WERI-Rb-1 (cell line): ENCODE results near the gene HMGCR.
"Not testable (repeated sequence)": the region's sequence is repeated elsewhere in the genome, so short reads cannot be mapped to it uniquely, and the experiment has no call there.

ENCODE experiments used
- DNase-seq: peaks from one replicate; pipeline ENCODE4 v3.0.0-alpha.2; 2020
- H3K27ac ChIP-seq: fragments of 250-450 bp; sonication (Bioruptor Pico); 2 replicates; pipeline ENCODE4 v1.5.1; 2020; ENCODE audit warnings: mild to moderate bottlenecking, moderate library complexity
- H3K27me3 ChIP-seq: fragments of 250-450 bp; sonication (Bioruptor Pico); 2 replicates; pipeline ENCODE4 v1.5.1; 2021; ENCODE audit warnings: mild to moderate bottlenecking, low read depth, moderate library complexity; ENCODE audit not compliant: insufficient read depth, severe bottlenecking
- H3K36me3 ChIP-seq: fragments of 250-450 bp; sonication (Bioruptor Pico); 2 replicates; pipeline ENCODE4 v1.5.1; 2020; ENCODE audit warnings: mild to moderate bottlenecking, moderate library complexity
- H3K4me3 ChIP-seq: 2 replicates; pipeline ENCODE4 v1.5.1; 2011; ENCODE audit warnings: low read depth, mild to moderate bottlenecking, control low read depth, low read length
- H3K9me3 ChIP-seq: fragments of 250-450 bp; sonication (Bioruptor Pico); 2 replicates; pipeline ENCODE4 v1.5.1; 2021; ENCODE audit warnings: mild to moderate bottlenecking, moderate library complexity; ENCODE audit not compliant: severe bottlenecking
- TF ChIP-seq, protein P1 (sequence below): IDR thresholded peaks from 2 replicates; pipeline ENCODE4 v1.5.1; 2011; ENCODE audit warnings: low read depth, mild to moderate bottlenecking, control low read depth, inconsistent platforms, low read length

The HMGCR gene

DNA sequence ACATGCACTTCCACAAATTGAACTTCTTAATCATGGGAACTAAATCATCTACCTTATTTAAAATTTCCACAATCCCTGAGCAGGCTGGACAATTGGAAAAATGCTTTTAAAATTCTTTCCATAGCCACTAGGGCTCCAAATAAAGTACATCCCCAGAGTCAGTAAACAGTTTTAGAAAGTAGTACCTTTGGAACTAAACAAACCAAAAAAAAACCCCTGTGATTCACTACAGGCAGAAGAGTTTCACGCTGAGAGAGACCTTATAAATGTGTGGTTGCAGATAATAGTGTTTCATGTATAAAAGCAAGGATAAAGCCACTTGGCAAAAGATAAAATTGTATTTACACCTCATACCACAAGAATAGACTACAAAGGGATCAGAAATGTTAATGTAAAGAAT, 11.8 kb upstream of the HMGCR start:
- Histone ChIP-seq H3K36me3 (no peaks in the 10 kb centered on the region), H3K9me3 (no peaks in the 10 kb centered on the region), H3K27ac (no peak overlapping the region), H3K4me3 (no peak overlapping the region), H3K27me3 (no peaks in the 10 kb centered on the region)
- no peak for DNase-seq
- TF ChIP-seq, protein P1, sequence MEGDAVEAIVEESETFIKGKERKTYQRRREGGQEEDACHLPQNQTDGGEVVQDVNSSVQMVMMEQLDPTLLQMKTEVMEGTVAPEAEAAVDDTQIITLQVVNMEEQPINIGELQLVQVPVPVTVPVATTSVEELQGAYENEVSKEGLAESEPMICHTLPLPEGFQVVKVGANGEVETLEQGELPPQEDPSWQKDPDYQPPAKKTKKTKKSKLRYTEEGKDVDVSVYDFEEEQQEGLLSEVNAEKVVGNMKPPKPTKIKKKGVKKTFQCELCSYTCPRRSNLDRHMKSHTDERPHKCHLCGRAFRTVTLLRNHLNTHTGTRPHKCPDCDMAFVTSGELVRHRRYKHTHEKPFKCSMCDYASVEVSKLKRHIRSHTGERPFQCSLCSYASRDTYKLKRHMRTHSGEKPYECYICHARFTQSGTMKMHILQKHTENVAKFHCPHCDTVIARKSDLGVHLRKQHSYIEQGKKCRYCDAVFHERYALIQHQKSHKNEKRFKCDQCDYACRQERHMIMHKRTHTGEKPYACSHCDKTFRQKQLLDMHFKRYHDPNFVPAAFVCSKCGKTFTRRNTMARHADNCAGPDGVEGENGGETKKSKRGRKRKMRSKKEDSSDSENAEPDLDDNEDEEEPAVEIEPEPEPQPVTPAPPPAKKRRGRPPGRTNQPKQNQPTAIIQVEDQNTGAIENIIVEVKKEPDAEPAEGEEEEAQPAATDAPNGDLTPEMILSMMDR, result no peak

DNA sequence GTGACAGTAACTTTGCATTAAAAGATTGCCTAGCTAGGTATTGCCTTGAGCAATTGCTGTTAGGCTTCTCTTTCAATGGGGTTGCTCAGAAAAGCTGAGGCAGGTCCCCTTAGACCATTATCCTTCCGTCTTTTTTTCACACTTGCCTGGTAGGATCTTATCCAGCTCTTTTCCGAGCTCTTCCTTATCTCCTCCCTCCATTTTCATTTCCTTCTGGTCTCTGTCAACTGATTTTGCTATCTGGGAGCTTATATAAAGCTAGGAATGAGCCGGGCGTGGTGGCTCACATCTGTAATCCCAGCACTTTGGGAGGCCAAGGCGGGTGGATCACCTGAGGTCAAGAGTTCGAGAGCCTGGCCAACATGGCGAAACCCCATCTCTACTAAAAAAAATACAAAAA, 6.6 kb upstream of the HMGCR start:
- DNase-seq, result no peak
- Histone ChIP-seq H3K4me3 (no peak overlapping the region), H3K27me3 (no peaks in the 10 kb centered on the region), H3K27ac (no peak overlapping the region), H3K9me3 (no peaks in the 10 kb centered on the region), H3K36me3 (no peaks in the 10 kb centered on the region)
- TF ChIP-seq, protein P1, result no peak

DNA sequence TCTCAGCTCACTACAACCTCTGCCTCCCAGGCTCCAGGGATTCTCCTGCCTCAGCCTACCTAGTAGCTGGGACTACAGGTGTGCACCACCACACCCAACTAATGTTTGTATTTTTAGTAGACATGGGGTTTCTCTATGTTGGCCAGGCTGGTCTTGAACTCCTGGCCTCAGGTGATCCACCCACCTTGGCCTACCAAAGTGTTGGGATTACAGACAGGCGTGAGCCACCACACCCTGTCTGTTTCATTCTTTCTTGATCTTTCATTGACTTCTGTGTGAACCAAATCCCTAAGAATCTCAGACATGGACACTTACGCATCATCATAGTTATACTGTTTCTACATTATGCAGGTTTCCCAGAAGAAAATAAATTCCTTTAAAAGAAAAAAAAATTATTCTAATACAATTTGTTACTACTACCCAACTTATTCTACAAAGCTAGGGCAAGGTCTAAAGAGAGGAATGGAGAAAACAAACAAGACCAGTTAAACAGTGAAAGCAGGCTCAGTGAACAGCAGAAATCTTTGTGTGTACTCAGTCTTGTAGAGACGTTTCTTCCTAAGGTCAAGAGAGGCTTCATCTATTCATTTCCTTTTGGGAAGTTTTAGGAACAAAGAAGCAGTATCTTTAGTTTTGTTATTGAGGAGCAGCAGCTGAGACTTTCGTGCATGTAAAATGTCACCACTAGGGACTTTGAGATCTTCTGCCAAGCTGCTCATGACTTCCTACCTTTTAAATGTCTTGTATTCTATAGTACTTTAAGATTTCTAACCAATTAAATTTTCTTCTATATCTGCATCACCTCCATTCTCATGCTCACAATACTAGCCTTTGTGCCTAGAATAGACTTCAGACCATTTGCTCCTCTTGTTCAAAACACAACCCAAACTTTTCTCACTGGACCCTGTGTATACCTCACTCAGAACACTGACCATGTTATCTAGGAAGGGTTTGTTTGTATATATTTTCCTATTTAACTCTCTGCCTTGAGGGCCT, 5.6 kb upstream of the HMGCR start:
- no peaks in the 10 kb centered on the region for H3K27me3 ChIP-seq
- no peaks in the 10 kb centered on the region for H3K9me3 ChIP-seq
- no peak overlapping the region for H3K4me3 ChIP-seq
- DNase-seq, result no peak
- TF ChIP-seq, protein P1, result no peak
- H3K36me3 ChIP-seq, result no peaks in the 10 kb centered on the region
- H3K27ac ChIP-seq, result no peak overlapping the region

DNA sequence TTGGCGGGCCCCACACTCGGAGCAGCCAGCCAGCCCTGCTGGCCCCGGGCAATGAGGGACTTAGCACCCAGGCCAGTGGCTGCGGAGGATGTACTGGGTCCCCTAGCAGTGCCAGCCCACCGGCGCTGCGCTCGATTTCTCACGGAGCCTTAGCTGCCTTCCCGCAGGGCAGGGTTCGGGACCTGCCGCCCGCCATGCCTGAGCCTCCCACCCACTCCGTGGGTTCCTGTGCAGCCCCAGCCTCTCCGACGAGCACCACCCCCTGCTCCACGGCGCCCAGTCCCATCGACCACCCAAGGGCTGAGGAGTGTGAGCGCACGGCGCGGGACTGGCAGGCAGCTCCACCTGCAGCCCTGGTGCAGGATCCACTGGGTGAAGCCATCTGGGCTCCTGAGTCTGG, 3.3 kb upstream of the HMGCR start:
- H3K27me3 ChIP-seq, H3K9me3 ChIP-seq, H3K36me3 ChIP-seq, H3K27ac ChIP-seq, H3K4me3 ChIP-seq, DNase-seq: not testable (repeated sequence)

DNA sequence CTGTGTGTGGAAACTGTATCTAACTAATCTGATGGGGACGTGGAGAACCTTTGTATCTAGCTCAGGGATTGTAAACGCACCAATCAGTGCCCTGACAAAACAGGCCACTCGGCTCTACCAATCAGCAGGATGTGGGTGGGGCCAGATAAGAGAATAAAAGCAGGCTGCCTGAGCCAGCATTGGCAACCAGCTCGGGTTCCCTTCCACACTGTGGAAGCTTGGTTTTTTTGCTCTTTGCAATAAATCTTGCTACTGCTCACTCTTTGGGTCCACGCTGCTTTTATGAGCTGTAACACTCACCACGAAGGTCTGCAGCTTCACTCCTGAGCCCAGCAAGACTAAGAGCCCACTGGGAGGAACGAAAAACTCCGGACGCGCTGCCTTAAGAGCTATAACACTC, 2.6 kb upstream of the HMGCR start:
- H3K27ac ChIP-seq, H3K27me3 ChIP-seq: not testable (repeated sequence)

DNA sequence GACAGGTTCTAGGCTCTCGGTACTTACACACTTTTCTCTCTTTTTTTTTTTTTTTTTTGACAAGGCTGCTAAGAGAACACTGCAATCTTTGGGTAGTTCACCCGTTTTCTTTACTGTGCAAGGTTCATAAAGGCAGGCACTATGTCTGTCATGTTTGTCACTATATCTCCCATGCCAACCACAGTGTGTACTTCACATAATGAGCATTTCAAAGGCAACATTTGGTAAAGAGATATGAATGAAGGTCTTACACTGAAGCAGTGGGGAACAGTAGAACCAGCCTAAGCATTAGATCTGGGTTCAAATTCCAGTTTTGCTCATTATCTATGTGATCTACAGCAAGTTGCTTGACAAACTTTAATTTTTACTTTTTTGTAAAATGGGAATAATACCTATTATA, 1.5 kb upstream of the HMGCR start:
- Histone ChIP-seq H3K9me3 (no peaks in the 10 kb centered on the region), H3K27me3 (no peaks in the 10 kb centered on the region), H3K4me3 (no peak overlapping the region; the same call in 1 of the 2 replicates), H3K27ac (peak overlapping the region; percentile 92), H3K36me3 (peaks cover 9% of the 10 kb centered on the region)
- TF ChIP-seq, protein P1, result no peak
- no peak for DNase-seq

More for the DNA sequence above, 2.6 kb upstream of the HMGCR start:
- DNase-seq, H3K9me3 ChIP-seq, H3K4me3 ChIP-seq, H3K36me3 ChIP-seq: not testable (repeated sequence)
